ENCODE data around the gene HOXD8.

HOXD8 gene

GRCh38 chr2:176117162-176117822 lies 12.2 kb upstream of the HOXD8 start:
- no peak for DNase-seq

- DNase-seq: no peak
Observed at GRCh38 chr2:176117823-176118371, 11.6 kb upstream of the HOXD8 start.

- peak; percentile 89 for DNase-seq
Observed at GRCh38 chr2:176118601-176119339, 10.7 kb upstream of the HOXD8 start.

- no peak for DNase-seq
Observed at GRCh38 chr2:176120364-176121189, 8.9 kb upstream of the HOXD8 start.

- no peak for DNase-seq
Observed at GRCh38 chr2:176121190-176122051, 8.1 kb upstream of the HOXD8 start.

- no peak for DNase-seq
Observed at GRCh38 chr2:176122052-176122682, 7.3 kb upstream of the HOXD8 start.

DNA sequence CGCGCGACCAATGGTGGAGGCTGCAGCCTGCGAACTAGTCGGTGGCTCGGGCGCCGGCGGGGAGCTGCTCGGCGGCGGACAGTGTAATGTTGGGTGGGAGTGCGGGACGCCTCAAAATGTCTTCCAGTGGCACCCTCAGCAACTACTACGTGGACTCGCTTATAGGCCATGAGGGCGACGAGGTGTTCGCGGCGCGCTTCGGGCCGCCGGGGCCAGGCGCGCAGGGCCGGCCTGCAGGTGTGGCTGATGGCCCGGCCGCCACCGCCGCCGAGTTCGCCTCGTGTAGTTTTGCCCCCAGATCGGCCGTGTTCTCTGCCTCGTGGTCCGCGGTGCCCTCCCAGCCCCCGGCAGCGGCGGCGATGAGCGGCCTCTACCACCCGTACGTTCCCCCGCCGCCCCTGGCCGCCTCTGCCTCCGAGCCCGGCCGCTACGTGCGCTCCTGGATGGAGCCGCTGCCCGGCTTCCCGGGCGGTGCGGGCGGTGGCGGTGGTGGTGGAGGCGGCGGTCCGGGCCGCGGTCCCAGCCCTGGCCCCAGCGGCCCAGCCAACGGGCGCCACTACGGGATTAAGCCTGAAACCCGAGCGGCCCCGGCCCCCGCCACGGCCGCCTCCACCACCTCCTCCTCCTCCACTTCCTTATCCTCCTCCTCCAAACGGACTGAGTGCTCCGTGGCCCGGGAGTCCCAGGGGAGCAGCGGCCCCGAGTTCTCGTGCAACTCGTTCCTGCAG lies 6.7 kb upstream of the HOXD8 start, which contains the start of gene HOXD9:
HOXD9 (plus strand) TSS at position 37 of the 728 bp plus-strand sequence; CDS start at position 87, 50 bp downstream.
- no peak for DNase-seq

DNA sequence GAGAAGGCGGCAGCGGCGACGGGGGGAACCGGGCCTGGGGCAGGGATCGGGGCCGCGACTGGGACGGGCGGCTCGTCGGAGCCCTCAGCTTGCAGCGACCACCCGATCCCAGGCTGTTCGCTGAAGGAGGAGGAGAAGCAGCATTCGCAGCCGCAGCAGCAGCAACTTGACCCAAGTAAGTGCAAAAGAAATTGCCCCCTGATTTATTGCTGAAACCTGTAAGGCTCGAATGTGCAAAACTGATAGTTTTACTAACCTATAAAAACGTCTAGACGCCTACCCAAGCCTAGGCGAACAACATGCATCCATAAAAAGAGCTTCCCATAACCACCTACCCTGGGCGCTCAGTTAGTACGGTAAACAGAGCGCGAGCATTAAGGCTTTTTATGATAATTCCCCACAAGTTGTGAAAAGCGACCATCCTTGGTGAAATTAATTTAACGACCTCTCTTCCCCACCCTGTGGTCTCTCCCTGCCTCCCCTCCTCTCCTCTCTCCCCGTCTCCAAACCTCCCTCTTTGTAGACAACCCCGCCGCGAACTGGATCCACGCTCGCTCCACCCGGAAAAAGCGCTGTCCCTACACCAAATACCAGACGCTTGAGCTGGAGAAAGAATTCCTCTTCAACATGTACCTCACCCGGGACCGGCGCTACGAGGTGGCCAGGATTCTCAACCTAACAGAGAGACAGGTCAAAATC lies 5.9 kb upstream of the HOXD8 start:
- no peak for DNase-seq

- no peak for DNase-seq
Observed at GRCh38 chr2:176124110-176124946, 5.2 kb upstream of the HOXD8 start.

DNA sequence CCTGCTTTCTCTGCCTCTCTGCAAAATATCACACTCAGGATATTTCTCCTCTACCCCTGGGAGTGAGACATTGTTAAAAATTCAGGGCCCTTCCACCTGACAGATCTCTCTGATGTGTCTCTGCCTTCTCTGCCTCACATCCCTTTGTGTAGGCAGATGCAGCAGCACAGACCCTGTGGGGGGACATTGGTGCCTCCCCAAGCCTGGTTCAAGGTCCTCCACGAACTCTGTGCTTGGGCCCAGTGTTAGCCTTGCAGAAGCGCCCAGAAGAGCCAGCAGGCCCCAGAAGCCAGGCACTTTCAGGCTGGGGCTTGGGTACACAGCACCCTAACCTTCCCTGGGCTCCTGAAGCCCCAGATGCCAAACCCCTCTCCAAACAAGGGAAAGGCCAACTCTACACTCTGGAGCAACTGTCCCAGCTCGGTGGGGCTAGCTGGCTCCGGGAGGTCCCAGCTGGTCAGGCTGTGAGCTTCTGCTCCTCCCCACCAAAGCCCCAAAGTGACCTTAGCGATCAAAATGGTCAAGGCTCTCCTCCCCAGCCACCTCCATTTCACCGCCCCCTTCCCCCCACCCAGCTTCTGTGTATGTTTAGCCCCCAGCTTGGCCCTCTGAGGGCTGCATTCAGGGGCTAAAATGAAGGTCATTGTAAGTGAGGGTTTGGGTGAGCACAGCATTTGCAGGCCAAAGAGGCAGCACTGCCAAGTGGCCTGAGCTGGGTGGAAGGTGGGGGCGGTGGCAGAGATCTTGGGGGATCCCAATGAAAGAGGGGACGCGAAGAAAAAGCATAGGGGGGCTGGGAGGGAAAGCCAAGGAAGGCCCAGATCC lies 4.3 kb upstream of the HOXD8 start:
- DNase-seq: no peak

- no peak for DNase-seq
Observed at GRCh38 chr2:176125772-176126054, 3.8 kb upstream of the HOXD8 start.

GRCh38 chr2:176126929-176127773 lies 2.4 kb upstream of the HOXD8 start:
- no peak for DNase-seq

GRCh38 chr2:176127774-176128072 lies 1.8 kb upstream of the HOXD8 start:
- no peak for DNase-seq

- DNase-seq: no peak
Observed at GRCh38 chr2:176128172-176128981, 1.1 kb upstream of the HOXD8 start.

GRCh38 chr2:176129813-176130146 lies 275 bp downstream of the HOXD8 start:
- DNase-seq: no peak

- DNase-seq: no peak
Observed at GRCh38 chr2:176130147-176130956, 847 bp downstream of the HOXD8 start.
